GM18498 (cell line): ENCODE data around the gene MRPL27.
"Not testable (repeated sequence)": the region's sequence is repeated elsewhere in the genome, so short reads cannot be mapped to it uniquely, and the experiment has no call there.

Source experiments
- ATAC-seq: cut with Tn5 transposase; IDR thresholded peaks from one replicate; pipeline ENCODE4 v1.9.1; 2021; ENCODE audit warnings: mild to moderate bottlenecking, moderate library complexity; ENCODE audit not compliant: unreplicated experiment

The MRPL27 gene

DNA sequence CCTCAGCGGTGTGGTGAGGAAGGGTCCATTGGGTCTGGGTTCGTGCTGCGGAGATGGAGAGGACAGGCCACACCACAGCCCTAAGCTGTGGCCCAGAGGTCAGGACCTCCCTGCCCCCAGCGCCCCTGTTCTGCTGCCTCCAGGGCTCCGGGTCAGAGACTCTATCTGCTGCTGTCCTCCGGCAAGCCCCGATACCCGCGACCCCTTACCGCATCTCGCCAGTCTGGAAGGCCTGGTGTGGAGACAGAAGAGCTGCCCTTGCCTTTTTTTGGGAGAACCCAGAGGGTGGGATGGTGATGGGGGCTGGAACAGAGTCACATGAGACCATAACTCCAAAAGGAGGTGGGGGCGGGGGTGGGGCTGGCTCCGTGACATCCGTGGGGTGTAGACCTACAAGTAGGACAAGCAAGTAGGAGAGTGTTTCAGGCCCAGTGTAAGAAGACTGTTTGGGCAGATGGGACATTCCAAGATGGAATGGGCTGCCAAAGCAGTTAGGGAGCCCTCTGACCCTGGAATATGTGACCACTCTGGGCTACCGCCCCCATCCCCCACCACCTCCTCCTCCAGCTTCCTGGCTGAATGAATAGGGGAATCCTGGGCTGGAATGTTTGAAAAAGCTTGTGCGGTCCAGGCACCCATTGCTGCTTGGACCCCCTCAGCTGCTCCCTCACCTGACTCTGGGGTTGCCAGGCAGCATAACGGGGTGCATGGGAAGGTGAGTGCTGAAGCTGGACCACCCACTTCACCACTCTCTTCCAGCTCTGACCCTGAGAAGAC lies 25.7 kb downstream of the MRPL27 start:
- no peak for ATAC-seq

DNA sequence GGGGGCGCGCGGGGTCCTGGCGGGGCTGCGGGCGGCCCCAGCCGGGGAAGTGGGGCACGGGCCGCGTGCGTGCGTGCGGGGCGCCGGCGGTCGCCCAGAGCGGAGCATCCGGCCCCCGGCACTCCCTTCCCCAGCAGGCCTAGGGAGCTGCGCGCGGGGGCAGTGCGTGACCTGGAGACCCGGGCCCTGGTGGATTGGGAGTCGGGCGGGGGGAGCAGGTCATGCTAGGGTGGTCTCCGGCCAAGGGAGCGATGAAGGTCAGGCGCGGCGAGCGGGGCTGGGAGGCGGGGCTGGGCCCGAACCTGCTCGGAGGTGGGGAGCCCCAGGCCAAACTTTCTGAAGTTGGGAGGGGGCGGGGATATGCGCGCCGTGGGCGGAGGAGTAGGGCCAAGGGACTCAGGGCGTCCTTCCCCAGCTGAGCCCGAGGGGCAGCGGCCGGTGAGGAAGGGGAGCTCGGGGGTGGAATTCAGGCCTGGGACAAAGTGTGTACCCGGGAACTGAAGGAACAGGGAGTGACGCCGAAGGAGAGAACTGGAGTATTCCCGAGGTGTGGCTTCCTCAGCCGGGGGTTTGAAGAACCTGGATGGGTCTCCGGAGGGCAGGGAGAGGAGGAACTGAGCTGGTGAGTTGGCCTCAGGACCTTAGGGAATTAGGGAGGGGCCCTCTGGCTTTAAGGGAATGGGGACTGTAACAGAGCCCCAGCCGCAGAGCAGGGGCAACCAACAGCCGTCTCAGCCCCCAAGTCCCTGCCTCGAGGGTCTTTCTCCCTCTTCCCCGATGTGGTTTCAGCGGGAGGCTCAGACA lies 26.5 kb downstream of the MRPL27 start:
- ATAC-seq: peak; percentile 63

DNA sequence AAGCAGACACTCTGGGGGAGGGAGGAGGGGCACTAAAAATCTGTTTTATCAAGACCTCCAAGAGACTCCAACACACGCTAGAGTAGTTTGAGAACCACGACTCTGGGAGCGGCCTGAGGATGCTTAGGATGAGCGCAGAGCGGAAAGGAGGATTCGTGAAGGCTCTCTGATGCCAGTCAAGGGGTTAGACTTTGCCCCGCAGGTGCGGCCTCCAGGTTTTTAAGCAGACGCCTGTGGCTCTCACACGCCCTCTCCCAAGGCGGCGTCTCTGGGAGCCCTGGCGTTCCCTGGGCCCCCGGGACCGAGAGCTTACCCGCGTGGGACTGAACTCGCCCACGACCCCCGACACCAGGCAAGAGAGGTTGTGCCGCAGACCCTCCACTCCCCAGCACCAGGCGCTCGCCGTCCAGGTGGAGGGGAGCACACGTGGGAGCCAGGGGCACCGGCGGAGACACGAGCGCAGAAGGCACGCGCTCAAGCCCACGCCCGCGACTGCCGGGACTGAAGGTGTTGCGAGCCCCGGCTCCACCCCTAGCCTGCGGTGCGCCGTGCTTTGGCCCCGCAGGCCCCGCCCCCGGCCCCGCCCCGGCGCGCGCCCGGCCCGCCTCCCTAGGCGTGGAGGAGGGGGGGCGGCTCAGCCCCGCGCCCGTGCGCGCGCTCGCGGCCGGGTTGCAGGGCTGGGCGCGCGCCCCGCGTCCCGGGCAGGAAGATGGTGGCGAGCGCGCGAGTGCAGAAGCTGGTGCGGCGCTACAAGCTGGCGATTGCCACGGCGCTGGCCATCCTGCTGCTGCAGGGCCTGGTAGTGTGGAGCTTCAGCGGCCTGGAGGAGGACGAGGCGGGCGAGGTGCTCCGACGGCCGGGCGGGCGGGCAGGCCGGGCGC lies 27.3 kb downstream of the MRPL27 start, which contains the start of gene XYLT2:
XYLT2 (plus strand) TSS at position 695 of the 881 bp plus-strand sequence; CDS start at position 710, 15 bp downstream.
- ATAC-seq: peak; percentile 83

DNA sequence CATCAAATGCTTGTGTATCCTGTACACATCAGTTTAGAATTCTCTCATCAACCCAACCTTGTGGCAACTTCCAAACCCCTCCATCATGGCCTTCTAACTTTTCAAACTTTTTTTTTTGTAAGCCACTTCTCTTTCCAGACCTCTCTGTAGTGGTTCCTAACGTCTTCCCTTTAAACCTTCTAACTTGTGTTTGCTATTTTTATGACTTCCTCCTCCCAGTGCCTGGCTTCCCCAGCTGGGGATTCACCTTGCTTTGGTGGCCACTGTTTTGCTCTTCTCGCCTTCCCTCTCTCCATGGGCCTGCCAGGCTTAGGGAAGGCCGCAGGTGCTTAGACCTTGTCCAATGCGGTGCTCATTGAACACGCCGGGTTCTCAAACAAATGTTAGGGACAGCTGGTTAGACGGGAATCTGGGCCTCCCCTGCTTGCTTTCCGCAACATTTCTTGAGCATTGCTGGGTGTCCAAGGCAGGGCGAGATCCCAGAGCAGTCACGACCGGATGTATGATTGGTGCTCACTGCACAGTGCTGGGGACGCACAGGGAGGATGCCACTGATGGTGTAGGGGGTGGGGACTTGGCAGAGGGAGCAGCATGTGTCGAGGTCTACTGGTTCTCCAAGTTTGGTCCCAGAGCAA lies 28.1 kb downstream of the MRPL27 start:
- no peak for ATAC-seq

DNA sequence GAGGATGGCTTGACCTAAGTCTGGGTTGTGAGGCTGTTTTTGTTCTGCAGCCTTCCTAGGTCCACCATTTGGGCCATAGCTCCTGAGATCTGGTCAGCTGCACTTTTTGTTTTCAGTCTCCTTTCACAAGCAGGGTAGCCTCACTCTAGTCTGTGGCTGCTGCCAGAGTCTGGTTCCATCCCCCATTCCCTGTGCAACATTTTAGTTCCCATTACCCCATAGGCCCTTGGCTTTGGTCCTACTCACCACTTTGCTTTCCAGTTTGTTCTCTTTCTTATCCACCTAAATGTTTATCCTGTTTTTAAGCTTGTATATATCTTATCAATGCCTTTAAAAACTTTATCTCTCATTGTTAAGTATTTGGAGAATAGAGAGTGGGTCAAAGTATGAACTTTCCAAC lies 33.6 kb downstream of the MRPL27 start:
- ATAC-seq: no peak

DNA sequence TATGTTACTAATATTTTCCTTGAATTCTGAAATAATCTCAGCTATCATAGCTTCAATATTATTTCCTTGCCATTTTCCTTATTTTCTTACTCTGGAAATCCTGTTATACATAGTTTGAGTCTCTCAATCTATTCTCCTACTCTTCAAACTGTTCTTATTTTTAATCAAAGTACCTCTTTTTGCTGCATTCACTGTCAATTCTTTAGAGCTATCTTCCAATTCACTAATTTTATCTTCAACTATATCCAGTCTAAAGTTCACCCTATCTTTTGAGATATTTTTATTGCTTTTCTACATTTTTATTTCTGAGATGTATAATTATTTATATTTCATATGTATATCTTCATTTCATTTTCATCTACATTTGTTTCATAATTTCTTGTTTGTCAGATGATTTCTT lies 34.3 kb downstream of the MRPL27 start:
- ATAC-seq: no peak

DNA sequence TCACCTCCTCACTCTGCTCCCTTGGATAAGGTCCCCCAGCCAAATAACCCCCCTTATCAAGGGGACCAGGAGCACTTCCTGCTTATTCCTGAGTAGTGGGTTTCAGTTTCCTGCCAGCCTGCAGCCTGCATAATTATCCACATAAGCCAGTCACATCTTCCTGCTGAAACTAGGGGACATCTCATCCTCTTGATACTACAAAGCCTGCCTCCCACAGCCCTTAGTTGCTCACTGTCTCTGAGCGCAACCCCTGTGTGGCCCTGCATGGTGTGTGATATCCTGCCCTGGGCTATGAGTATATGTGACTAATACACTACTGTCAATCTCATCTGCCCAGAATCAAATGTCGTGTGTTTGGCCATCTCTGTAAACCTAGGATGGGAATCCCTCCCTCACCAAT lies 35.0 kb downstream of the MRPL27 start:
- no peak for ATAC-seq

DNA sequence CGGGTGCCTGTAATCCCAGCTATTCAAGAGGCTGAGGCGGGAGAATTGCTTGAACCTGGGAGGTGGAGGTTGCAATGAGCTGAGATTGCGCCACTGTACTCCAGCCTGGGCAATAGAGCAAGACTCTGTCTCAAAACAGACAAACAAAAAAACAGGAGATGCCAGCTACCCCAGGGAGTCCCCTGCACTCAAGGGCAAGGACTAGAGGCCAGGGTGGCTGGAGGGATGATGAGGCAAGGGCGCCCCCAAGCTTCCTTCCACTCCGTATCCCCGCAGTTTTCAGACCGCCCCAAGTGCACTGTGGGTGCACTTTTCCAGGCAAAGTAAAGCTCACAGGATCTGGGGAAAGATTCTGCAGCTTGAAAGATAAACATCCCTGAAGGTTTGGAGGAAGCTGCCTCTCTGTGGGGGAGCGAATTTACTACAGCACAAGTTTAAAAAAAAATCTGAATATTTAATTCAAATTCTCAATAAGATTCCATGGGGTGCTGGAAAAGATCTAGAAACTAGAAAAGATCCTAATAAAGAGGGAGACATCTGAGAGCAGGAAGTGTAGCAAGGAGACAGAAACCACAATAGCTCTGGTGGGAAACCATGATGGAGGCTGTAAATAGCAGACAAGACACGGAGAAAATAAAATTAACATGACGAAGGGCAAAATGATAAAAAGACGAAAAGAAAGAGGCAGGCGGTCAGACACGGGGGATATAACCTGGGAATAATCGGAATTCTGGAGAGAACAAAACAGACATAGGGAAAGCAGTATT lies 39.5 kb downstream of the MRPL27 start:
- ATAC-seq: not testable (repeated sequence)

DNA sequence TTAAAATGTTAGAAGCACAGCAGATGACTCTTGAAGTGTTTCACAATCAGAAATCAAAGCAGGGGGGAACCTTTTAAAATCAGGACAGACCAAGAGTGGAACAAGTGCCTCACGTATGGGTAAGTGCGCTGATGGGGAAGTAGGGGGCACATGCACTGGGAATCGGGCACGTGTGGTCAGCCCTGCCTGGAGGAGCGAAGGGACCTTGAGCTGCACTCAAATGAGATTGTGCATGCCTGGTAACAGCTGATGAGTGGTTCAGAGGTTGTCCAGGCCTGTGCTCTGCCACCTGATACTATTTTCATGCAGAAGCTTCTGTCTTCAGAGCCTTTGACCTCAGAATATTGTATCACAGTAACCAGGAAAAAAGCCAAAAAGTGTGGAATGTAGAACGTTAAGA lies 40.8 kb downstream of the MRPL27 start:
- no peak for ATAC-seq

DNA sequence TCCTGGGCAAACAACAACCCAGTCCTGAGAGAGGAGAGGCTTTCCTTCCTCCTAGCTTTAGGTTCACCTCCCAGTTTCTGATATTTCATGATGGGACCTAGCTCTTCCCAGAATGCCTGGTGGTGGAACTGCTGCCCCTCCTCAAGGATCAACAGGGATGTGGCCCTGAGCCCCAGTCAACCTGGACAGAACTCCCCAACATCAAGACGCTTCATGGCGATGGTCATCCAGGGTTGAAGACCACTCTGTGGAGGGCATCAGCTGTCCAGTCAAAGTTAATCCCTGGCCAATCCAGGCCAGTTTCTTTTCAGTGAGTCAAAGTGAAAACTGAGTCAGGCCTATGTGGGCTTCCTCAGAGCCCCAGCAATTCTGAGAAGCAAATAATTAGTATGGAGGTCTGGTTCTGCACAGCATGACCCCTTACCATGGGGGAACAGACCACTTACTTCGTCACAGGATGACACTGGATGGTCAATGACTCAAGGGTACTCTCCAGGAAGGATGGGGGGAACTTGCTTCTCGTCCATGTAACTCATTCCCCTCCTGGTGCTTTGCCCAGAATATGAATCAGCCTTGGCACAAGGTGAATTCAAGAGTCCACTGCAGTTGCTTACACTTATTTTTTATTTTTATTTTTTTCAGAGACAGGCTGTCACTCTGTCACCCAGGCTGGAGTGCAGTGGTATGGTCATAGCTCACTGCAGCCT lies 41.7 kb downstream of the MRPL27 start:
- ATAC-seq: no peak

DNA sequence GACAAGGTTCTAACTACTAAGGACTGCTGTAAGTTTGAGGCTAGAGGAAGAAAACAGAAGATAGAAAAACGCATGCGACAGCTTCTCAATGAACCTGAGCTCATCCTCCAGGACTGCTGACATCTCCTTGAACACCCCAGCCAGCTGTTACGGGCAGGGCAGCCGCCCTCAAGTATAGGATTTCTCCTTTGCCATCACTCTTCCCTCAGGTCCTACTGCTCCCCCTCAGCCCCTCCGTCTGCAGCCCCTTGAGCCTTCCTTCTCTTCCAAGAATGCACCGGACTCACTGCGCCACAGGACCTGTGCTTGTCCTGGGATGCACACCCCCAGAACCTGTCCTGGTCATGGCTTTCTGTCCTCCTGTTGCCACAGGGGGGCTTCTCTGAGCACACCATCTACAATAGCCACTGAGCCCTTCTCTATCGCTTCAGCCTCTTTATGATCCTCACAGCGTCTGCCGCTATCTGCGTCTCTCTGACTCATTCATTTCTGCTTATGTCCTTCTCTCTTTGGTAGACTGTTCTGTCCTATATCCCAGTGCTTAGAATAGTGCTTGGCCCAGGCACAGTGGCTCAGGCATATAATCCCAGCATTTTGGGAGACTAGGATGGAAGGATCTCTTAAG lies 42.7 kb downstream of the MRPL27 start:
- no peak for ATAC-seq

DNA sequence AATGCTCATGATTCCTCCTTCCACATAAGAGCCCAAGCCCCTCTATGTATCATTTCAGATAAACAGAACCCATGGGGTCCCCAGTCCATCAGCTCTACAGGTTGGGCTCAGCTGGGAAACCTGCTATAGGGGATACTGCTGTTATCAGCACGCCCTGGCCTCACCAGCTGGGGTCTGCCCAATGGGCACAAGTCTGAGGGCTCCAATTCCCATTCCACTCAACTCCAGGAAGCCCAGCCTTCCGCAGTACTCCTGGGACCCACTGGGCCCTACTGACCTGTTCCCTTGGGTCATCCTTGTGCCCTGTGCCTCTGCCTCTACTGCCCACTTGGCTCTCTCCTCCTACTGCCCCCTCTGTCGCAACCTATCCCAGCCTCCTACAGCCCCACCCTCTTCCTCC lies 43.3 kb downstream of the MRPL27 start:
- no peak for ATAC-seq

DNA sequence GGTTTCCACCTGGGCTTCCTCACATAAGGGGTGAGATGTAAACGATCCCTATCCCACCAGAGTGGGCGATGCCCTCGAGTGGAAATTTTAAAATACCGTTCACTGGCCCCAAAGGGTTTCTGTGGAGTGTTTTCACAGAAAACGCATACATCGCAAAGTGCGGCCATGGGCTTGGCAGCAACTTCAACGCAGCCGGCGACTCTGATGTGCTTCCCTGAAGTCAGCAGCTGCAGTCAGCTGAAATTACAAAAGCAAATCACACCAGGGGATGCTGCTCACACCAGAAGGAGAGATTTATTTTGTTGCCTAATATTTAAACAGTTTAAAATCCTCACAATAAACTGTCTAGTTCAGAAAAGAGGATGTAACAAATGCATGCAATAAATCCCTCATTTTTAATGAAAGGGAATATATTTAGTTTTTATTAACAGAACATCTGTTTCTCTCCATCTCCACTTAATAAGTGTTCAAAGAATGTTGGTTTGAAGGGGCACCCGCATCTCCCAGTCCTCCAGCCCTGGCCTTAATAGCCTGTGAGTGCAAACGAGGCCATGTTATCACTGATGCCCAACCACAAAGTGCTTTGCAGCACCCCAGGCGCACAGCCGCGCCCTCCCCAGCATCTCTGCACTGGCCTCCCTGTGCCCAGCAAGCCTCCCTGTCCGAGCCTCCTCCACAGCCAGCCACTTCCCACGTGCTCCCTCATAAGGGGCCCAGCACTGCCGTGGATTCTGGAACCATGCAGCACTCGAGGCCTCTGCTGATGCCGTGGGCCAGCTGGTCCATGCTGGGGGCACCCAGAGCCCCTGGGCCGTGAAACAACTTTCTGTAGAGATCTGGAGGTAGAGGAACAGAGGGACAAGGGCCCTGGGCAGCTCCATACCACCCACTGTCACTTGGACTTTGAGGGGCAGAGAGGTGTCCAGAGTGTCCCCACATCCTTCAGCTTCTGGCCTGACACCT lies 44.3 kb downstream of the MRPL27 start:
- ATAC-seq: no peak

DNA sequence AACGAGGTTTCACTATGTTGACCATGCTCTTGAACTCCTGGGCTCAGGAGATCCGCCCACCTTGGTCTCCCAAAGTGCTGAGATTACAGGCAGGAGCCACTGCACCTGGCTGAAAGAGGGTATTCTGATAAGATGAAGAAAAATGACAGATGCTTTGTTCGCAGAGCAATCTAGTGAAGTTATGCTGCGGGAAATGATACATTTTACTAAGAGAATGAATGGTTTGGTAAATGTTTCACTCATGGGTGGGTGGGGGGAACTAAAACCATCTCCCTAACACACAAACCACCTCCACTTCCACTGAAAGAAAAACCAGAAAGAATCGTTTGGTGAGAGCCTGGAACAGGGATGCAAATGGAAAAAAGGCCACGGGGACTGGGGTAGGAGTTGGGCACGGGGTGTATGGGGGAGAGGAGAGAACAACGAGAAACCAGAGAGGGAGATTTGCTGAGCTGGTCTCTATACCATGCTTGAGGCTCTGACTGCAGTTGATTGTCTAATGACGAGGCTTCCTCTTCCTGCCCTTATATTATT lies 46.1 kb downstream of the MRPL27 start:
- no peak for ATAC-seq

DNA sequence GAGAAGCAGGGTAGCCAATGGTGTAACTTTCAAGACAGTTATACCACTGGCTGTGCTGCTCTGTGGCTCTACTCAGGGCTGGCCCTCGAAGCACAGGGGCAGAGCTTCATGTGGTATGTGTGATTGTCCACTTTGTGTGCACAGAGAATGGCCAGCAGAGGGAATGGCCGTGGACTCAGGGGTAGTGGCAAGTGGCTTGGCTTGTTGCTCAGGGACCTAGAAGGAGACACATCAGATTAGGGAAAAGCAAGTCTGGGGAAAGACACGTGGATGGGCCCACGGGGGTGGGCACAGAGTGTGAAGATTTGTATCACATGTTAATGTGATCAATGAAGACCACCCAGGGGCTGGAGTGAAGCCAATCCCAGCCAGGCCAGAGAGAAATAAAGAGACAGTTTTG lies 47.1 kb downstream of the MRPL27 start:
- no peak for ATAC-seq

DNA sequence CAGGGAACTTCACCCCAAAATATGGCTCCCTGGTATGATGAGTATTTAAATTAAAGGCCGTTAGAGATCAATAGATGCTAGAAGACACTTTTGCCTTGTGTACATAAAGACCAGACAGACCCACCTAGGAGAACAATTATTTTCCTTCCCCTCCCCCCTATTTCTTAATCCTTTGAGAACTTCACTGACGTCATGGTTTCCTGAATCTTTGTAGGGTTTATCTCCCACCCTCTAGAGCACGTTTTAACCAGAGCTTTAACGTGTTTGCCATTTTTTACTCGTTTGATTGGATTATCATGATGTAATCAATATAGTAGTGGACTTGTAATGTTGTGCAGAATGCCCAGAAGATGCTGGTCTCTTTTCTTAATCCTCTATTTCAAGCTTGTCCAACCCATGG lies 49.9 kb downstream of the MRPL27 start:
- no peak for ATAC-seq

DNA sequence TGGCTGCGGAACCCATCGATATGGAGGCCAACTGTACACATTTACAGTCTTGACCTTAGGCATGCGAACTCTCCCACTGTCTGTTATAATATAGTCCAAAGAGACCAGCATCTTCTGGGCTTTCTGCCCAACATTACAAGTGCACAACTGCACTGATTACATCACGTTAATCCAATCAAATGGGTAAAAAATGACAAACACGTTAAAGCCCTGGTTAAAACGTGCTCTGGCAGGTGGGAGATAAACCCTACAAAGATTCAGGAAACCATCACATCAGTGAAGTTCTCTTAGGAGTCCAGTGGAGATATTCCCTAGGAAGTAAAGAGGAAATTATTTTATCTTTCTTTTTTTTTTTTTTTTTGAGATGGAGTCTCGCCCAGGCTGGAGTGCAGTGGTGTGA lies 50.7 kb downstream of the MRPL27 start:
- no peak for ATAC-seq
